Measurements from ENCODE around the gene ZIC5. TPM values are rescaled to one million over a fixed set of nuclear protein-coding genes. Genes with fewer than 3 reads are reported as not detected.
A peak's percentile ranks its signal among the peaks of the same experiment; 100 is the strongest.

The ZIC5 gene
- total RNA-seq, 3 donors from 2014 or later (not counting 1 experiment from before 2014, with no cell fraction given): not detected

DNA sequence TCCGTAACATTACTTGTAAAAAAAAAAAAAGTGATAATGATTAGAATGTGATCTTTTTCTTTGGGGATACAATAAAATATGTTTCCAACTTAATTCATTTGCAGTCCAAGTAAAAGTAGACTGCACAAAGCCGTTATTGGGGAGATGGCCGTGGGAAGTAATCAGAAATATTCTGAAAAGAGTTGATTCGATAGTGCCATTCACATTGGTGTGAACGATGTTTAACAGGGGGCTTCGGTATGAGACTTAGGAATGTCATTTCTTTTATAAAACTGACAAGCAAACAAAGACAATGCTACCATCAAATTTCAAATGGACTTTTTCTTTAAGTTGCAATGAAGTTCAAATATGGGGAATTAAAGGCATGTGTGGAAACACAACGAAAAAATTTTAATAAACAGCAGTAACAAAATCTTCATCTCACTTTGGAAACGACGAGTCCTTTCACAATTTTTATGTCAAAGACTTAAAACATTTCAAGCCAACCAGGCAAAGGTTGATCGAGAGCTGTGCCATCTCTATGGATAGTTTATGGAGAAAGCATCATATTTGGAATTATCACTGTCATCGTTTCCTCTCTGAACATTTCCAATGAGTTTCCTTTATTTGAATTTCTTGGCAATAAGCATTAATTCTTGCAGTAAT, 1.7 kb upstream of the ZIC5 start:
- H3K4me1 Mint-ChIP-seq: peaks cover 19 to 24% of the 10 kb centered on the region in 2 donors
- H3K4me3 ChIP-seq (ENCODE audit: low read length): no peak overlapping the region
- DNase-seq (peak in 1 of 2 donors; percentile 24), ATAC-seq (no peak)
- no peaks in the 10 kb centered on the region for H3K36me3 ChIP-seq (ENCODE audit: control insufficient read depth, insufficient read depth, low read length)
- peaks cover 26% of the 10 kb centered on the region for H3K4me1 ChIP-seq (ENCODE audit: control insufficient read depth, insufficient read depth, low read length)
- H3K9me3 Mint-ChIP-seq: peaks cover 0 to 4% of the 10 kb centered on the region in 2 donors
- peak overlapping the region in 1 of 2 donors; percentile 66 for H3K27ac Mint-ChIP-seq
- H3K27ac ChIP-seq (ENCODE audit: low read length): no peak overlapping the region
- peaks cover 33% of the 10 kb centered on the region for H3K9me3 ChIP-seq (ENCODE audit: control insufficient read depth, insufficient read depth, low read length)
- intact Hi-C loops (cut with micrococcal nuclease): no loop called here
- TF ChIP-seq, protein P1, sequence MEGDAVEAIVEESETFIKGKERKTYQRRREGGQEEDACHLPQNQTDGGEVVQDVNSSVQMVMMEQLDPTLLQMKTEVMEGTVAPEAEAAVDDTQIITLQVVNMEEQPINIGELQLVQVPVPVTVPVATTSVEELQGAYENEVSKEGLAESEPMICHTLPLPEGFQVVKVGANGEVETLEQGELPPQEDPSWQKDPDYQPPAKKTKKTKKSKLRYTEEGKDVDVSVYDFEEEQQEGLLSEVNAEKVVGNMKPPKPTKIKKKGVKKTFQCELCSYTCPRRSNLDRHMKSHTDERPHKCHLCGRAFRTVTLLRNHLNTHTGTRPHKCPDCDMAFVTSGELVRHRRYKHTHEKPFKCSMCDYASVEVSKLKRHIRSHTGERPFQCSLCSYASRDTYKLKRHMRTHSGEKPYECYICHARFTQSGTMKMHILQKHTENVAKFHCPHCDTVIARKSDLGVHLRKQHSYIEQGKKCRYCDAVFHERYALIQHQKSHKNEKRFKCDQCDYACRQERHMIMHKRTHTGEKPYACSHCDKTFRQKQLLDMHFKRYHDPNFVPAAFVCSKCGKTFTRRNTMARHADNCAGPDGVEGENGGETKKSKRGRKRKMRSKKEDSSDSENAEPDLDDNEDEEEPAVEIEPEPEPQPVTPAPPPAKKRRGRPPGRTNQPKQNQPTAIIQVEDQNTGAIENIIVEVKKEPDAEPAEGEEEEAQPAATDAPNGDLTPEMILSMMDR (IDR thresholded peaks at IDR 0.05): no peak
- peaks cover 83% of the 10 kb centered on the region for H3K27me3 ChIP-seq (ENCODE audit: control insufficient read depth, insufficient read depth, low read length)
- H3K27me3 Mint-ChIP-seq (ENCODE audit: low read depth in 2 of 2): peaks cover 73 to 74% of the 10 kb centered on the region in 2 donors
- H3K36me3 Mint-ChIP-seq: peaks cover 22% of the 10 kb centered on the region
- WGBS (ENCODE audit: insufficient coverage): 9% methylated on average over 6 of the region's 11 CpGs
- H3K4me3 Mint-ChIP-seq: peak overlapping the region; percentile 40

DNA sequence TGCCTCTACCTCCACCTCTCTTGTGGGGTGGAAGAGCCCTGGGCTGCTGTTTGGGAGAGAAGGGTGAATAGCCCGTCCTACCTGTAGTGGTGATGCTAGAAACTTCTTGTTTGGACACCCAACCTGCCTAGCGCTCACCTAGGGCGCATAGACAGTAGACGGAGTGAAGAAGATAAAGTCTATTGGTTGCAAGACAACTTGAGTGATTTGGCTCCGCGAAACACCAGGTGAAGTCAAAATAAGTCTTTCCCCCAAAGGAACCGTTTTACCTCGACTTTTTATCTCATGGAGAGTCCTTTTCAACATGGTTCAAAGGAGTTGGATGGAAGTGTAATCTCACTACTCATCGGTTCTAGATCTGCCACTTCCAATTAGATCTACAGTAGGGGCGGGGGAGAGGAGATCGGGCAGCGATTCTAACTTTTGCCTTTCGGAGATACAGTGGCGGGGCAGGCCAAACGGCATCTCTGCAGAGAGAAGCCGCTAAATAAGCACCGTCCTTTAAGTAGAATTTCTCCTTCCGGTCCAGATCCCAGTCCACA, 694 bp upstream of the ZIC5 start:
- intact Hi-C loops (cut with micrococcal nuclease): no loop called here
- Mint-ChIP-seq H3K36me3 (peaks cover 22% of the 10 kb centered on the region), H3K27me3 (ENCODE audit: low read depth in 2 of 2) (peaks cover 70 to 71% of the 10 kb centered on the region in 2 donors), H3K27ac (no peak overlapping the region), H3K4me1 (peaks cover 18 to 27% of the 10 kb centered on the region in 2 donors), H3K9me3 (peaks cover 0 to 4% of the 10 kb centered on the region in 2 donors), H3K4me3 (peak overlapping the region; percentile 58)
- no peak overlapping the region for H3K4me3 ChIP-seq (ENCODE audit: low read length)
- DNase-seq (peak in 1 of 2 donors; percentile 33), ATAC-seq (no peak)
- WGBS (ENCODE audit: insufficient coverage): 19% methylated on average over 18 of the region's 18 CpGs
- TF ChIP-seq, protein P1 (IDR thresholded peaks at IDR 0.05): no peak
- no peaks in the 10 kb centered on the region for H3K36me3 ChIP-seq (ENCODE audit: control insufficient read depth, insufficient read depth, low read length)
- peaks cover 33% of the 10 kb centered on the region for H3K9me3 ChIP-seq (ENCODE audit: control insufficient read depth, insufficient read depth, low read length)
- peaks cover 82% of the 10 kb centered on the region for H3K27me3 ChIP-seq (ENCODE audit: control insufficient read depth, insufficient read depth, low read length)
- peaks cover 31% of the 10 kb centered on the region for H3K4me1 ChIP-seq (ENCODE audit: control insufficient read depth, insufficient read depth, low read length)
- H3K27ac ChIP-seq (ENCODE audit: low read length): no peak overlapping the region

DNA sequence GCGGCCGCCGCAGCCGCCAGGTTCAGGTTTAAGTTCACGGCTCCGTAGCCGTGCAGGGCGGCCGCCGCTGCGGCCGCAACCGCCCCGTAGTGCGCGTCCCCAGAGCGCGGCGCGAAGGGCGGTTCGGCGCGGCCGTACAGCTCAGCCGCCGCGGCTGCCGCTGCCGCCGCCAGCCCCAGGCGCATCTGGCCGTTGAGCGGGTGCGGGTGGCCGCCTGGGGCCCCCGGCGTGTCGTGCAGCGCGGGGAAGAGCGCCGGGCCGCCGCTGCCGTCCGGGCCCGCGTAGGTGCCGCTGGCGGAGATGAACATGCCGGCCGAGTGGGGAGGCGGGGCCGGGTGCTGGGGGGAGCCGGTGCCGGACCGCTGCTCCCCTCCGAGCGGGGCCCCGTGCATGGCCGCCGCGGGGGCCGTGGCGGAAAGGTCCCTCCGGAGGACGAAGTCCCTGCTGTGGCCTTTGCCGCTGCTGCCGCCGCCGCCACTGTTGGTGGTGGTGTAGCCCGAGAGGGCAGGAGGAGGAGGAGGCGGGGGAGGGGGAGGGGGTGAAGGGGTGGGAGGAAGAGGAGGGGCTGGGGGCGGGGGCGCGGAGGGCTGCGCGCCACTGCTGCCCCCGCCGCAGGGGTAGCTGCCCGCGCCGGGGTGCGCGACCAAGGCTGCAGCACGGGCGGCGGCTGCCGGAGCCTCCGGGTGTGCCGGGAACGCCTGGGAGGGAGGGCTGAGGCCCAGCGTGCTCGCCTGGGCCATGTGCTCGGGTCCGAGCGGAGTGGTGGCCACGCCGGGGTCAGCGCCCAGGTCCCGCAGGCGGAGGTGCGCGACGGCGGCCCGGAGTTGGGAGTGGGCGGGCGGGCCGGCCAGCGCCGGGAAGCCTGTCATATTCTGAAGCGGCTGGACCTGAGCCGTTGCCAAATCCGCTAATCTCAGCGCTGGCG, 654 bp downstream of the ZIC5 start:
- intact Hi-C loops (cut with micrococcal nuclease): no loop called here
- Histone ChIP-seq H3K4me1 (ENCODE audit: control insufficient read depth, insufficient read depth, low read length) (peaks cover 31% of the 10 kb centered on the region), H3K9me3 (ENCODE audit: control insufficient read depth, insufficient read depth, low read length) (peaks cover 32% of the 10 kb centered on the region), H3K36me3 (ENCODE audit: control insufficient read depth, insufficient read depth, low read length) (no peaks in the 10 kb centered on the region), H3K27ac (ENCODE audit: low read length) (no peak overlapping the region), H3K27me3 (ENCODE audit: control insufficient read depth, insufficient read depth, low read length) (peaks cover 82% of the 10 kb centered on the region), H3K4me3 (ENCODE audit: low read length) (no peak overlapping the region)
- DNase-seq (peak in 1 of 2 donors; percentile 14), ATAC-seq (peak in 2 of 3 donors; percentile 26 to 30)
- TF ChIP-seq, protein P1 (IDR thresholded peaks at IDR 0.05): no peak
- Mint-ChIP-seq H3K9me3 (peaks cover 0 to 4% of the 10 kb centered on the region in 2 donors), H3K4me3 (peak overlapping the region; percentile 56), H3K27me3 (ENCODE audit: low read depth in 2 of 2) (peaks cover 70 to 71% of the 10 kb centered on the region in 2 donors), H3K27ac (no peak overlapping the region), H3K36me3 (peaks cover 17% of the 10 kb centered on the region), H3K4me1 (peaks cover 18 to 27% of the 10 kb centered on the region in 2 donors)
- WGBS (ENCODE audit: insufficient coverage): 3% methylated on average over 111 of the region's 118 CpGs

All from natural killer cell (primary cell).